ENCODE measurements around the gene CIAO3.

- no peak for TF ChIP-seq GATA3 (IDR thresholded peaks at IDR 0.05; ENCODE audit: low read depth, low read length)
- TF ChIP-seq GATA2 (IDR thresholded peaks at IDR 0.05; ENCODE audit: low read depth, low read length): no peak
Measured at GRCh38 chr16:736936-737481, 3.8 kb downstream of the CIAO3 start.
